CD14-positive monocyte (primary cell): ENCODE data around the gene GNAT2. TPM values are rescaled to one million over a fixed set of nuclear protein-coding genes. Genes with fewer than 3 reads are reported as not detected.

Experiments
- DNase-seq, 3 donors: peaks; one replicate each; pipeline ENCODE4 v3.0.0-alpha.2; 2011 to 2022
- H2AFZ ChIP-seq: 2 replicates; pipeline ENCODE4 v1.6.0; 2012; ENCODE audit warnings: mild to moderate bottlenecking, low read depth, low read length, inconsistent platforms; ENCODE audit not compliant: insufficient read depth, poor library complexity, severe bottlenecking
- H3K27ac ChIP-seq, 2 donors: 1 replicate in 1 of 2; 2 replicates in 1 of 2; pipeline ENCODE4 v1.5.1; 2012 to 2013; ENCODE audit warnings: low read length in 2 of 2, control low read depth in 1 of 2, inconsistent platforms in 1 of 2, low read depth in 1 of 2, mild to moderate bottlenecking in 1 of 2
- H3K27me3 ChIP-seq, 2 donors: one replicate each; pipeline versions ENCODE4 v1.6.0 to v1.6.1; 2011 to 2013; ENCODE audit warnings: low read length in 2 of 2; ENCODE audit not compliant: control insufficient read depth in 2 of 2, insufficient read depth in 2 of 2
- H3K36me3 ChIP-seq, 2 donors: replicated peaks in 1 of 2; 1 replicate in 1 of 2; 2 replicates in 1 of 2; pipeline versions ENCODE4 v1.5.1 to v1.6.1; 2012 to 2013; ENCODE audit warnings: low read length in 2 of 2, control low read depth in 1 of 2, inconsistent platforms in 1 of 2, mild to moderate bottlenecking in 1 of 2; ENCODE audit not compliant: insufficient read depth in 2 of 2, control insufficient read depth in 1 of 2
- H3K4me1 ChIP-seq, 2 donors: 1 replicate in 1 of 2; 2 replicates in 1 of 2; pipeline versions ENCODE4 v1.5.1 to v1.6.1; 2012 to 2013; ENCODE audit warnings: low read length in 2 of 2, control low read depth in 1 of 2, inconsistent platforms in 1 of 2, mild to moderate bottlenecking in 1 of 2, moderate library complexity in 1 of 2; ENCODE audit not compliant: insufficient read depth in 2 of 2, control insufficient read depth in 1 of 2
- H3K4me2 ChIP-seq: replicated peaks from 2 replicates; pipeline ENCODE3; 2012; ENCODE audit warnings: low read length, moderate library complexity, mild to moderate bottlenecking; ENCODE audit not compliant: poor library complexity, severe bottlenecking; ENCODE audit errors: extremely low read depth
- H3K4me3 ChIP-seq, 3 experiments: fragments of 200-600 bp in 1 of 3; sonication (generic) in 1 of 3; replicated peaks in 1 of 3; 1 replicate in 2 of 3; 2 replicates in 1 of 3; pipeline ENCODE4 v1.5.1; 2011 to 2013; ENCODE audit warnings: low read length in 3 of 3, mild to moderate bottlenecking in 3 of 3, control low read depth in 2 of 3, low read depth in 2 of 3, inconsistent platforms in 1 of 3, moderate library complexity in 1 of 3
- H3K79me2 ChIP-seq: 2 replicates; pipeline ENCODE4 v1.6.0; 2012; ENCODE audit warnings: mild to moderate bottlenecking, control low read depth, inconsistent platforms, low read length, moderate library complexity; ENCODE audit not compliant: insufficient read depth
- H3K9ac ChIP-seq: 2 replicates; pipeline ENCODE4 v1.6.0; 2017; ENCODE audit warnings: low read length, mild to moderate bottlenecking; ENCODE audit not compliant: insufficient read depth, poor library complexity, severe bottlenecking
- H3K9me3 ChIP-seq, 2 donors: replicated peaks in 1 of 2; 1 replicate in 1 of 2; 2 replicates in 1 of 2; pipeline versions ENCODE4 v1.5.1 to v1.6.1; 2012 to 2013; ENCODE audit warnings: low read length in 2 of 2, control low read depth in 1 of 2; ENCODE audit not compliant: control insufficient read depth in 1 of 2, insufficient read depth in 1 of 2
- H4K20me1 ChIP-seq: 2 replicates; pipeline ENCODE4 v1.6.0; 2012; ENCODE audit warnings: mild to moderate bottlenecking, low read length, control low read depth, moderate library complexity; ENCODE audit not compliant: insufficient read depth
- H3K27ac Mint-ChIP-seq, 7 donors: one replicate each; pipeline ENCODE4 v1.8.0; 2020; ENCODE audit warnings: mild to moderate bottlenecking in 7 of 7, mixed read lengths in 7 of 7, moderate library complexity in 6 of 7, inconsistent platforms in 2 of 7
- H3K27me3 Mint-ChIP-seq, 3 donors: one replicate each; pipeline ENCODE4 v1.8.0; 2021 to 2022; ENCODE audit warnings: low read depth in 3 of 3, mild to moderate bottlenecking in 3 of 3, mixed read lengths in 3 of 3, moderate library complexity in 3 of 3, inconsistent platforms in 1 of 3
- H3K36me3 Mint-ChIP-seq, 2 donors: one replicate each; pipeline ENCODE4 v1.8.0; 2020; ENCODE audit warnings: mixed read lengths in 2 of 2, inconsistent platforms in 1 of 2, mild to moderate bottlenecking in 1 of 2
- H3K4me1 Mint-ChIP-seq: one replicate; pipeline ENCODE4 v1.8.0; 2020; ENCODE audit warnings: mild to moderate bottlenecking, mixed read lengths
- H3K4me3 Mint-ChIP-seq, 2 donors: one replicate each; pipeline ENCODE4 v1.8.0; 2020; ENCODE audit warnings: mild to moderate bottlenecking in 2 of 2, mixed read lengths in 2 of 2, moderate library complexity in 1 of 2
- H3K9me3 Mint-ChIP-seq, 7 donors: one replicate each; pipeline ENCODE4 v1.8.0; 2020 to 2022; ENCODE audit warnings: mixed read lengths in 7 of 7, mild to moderate bottlenecking in 6 of 7, moderate library complexity in 6 of 7, inconsistent platforms in 2 of 7
- WGBS: methylation state at CpG from one replicate; pipeline ENCODE4 v1.1.5; 2013; ENCODE audit warnings: missing lambda C conversion rate; ENCODE audit not compliant: insufficient coverage; 5-methylcytosine and 5-hydroxymethylcytosine counted together
- intact Hi-C, 2 donors: fragments of 100-400 bp; cut with micrococcal nuclease; formaldehyde crosslinking; loops; one replicate each; pipeline versions ENCODE4 v1.15.0 to v1.15.1; 2023
- polyA plus RNA-seq, 3 donors: library from polyadenylated mRNA; depleted of rRNA in 1 of 3; unstranded in 2 of 3; stranded (reverse) in 1 of 3; fragments of 300-500 nt in 2 of 3; fragments of >200 nt in 1 of 3; fragmentation: Illumina TruSeq in 2 of 3; gene quantifications; 1 replicate in 2 of 3; 2 replicates in 1 of 3; pipeline ENCODE4 v1.2.3, GENCODE V29; 2012 to 2021
- TF ChIP-seq, protein P1 (sequence below): fragments of 200-600 bp; IDR thresholded peaks from one replicate; pipeline ENCODE4 v1.8.0; 2022; ENCODE audit warnings: antibody characterized with exemption, mild to moderate bottlenecking

The GNAT2 gene
- polyA plus RNA-seq, 3 donors = 0.05 TPM; not detected in 2

GRCh38 chr1:109625601-109626560, 6.5 kb upstream of the GNAT2 start:
- Mint-ChIP-seq H3K27ac (peak overlapping the region in 6 of 7 donors; percentile 2 to 66 (median 32)), H3K4me1 (peaks cover 40% of the 10 kb centered on the region), H3K27me3 (peaks cover 0 to 3% (median 2%) of the 10 kb centered on the region in 3 donors), H3K4me3 (no peak overlapping the region), H3K36me3 (peaks cover 59 to 73% of the 10 kb centered on the region in 2 donors), H3K9me3 (peaks cover 0 to 2% (median 0%) of the 10 kb centered on the region in 7 donors)
- Histone ChIP-seq H3K79me2 (peaks cover 47% of the 10 kb centered on the region), H3K36me3 (peaks cover 53 to 57% of the 10 kb centered on the region in 2 donors), H3K9me3 (no peaks in the 10 kb centered on the region), H3K27me3 (no peaks in the 10 kb centered on the region), H3K4me3 (no peak overlapping the region), H2AFZ (no peak overlapping the region), H3K9ac (no peak overlapping the region), H3K4me1 (peaks cover 36 to 41% of the 10 kb centered on the region in 2 donors), H4K20me1 (peaks cover 98% of the 10 kb centered on the region), H3K4me2 (no peak overlapping the region), H3K27ac (no peak overlapping the region)
- TF ChIP-seq, protein P1, sequence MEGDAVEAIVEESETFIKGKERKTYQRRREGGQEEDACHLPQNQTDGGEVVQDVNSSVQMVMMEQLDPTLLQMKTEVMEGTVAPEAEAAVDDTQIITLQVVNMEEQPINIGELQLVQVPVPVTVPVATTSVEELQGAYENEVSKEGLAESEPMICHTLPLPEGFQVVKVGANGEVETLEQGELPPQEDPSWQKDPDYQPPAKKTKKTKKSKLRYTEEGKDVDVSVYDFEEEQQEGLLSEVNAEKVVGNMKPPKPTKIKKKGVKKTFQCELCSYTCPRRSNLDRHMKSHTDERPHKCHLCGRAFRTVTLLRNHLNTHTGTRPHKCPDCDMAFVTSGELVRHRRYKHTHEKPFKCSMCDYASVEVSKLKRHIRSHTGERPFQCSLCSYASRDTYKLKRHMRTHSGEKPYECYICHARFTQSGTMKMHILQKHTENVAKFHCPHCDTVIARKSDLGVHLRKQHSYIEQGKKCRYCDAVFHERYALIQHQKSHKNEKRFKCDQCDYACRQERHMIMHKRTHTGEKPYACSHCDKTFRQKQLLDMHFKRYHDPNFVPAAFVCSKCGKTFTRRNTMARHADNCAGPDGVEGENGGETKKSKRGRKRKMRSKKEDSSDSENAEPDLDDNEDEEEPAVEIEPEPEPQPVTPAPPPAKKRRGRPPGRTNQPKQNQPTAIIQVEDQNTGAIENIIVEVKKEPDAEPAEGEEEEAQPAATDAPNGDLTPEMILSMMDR = no peak
- 93% methylated on average over 28 of the region's 32 CpGs for WGBS
- peak in 1 of 3 donors; percentile 2 for DNase-seq
- intact Hi-C loops = no loop called here

- peaks cover 40% of the 10 kb centered on the region for H3K4me1 Mint-ChIP-seq
- no peak overlapping the region for H3K9ac ChIP-seq
- H3K9me3 Mint-ChIP-seq = peaks cover 0 to 2% (median 0%) of the 10 kb centered on the region in 7 donors
- peaks cover 48 to 52% of the 10 kb centered on the region in 2 donors for H3K36me3 ChIP-seq
- TF ChIP-seq, protein P1 = no peak
- H3K4me1 ChIP-seq = peaks cover 36 to 41% of the 10 kb centered on the region in 2 donors
- intact Hi-C loops = no loop called here
- peaks cover 0 to 3% (median 2%) of the 10 kb centered on the region in 3 donors for H3K27me3 Mint-ChIP-seq
- no peak overlapping the region for H3K4me3 ChIP-seq
- H3K36me3 Mint-ChIP-seq = peaks cover 56 to 69% of the 10 kb centered on the region in 2 donors
- H2AFZ ChIP-seq = no peak overlapping the region
- no peak overlapping the region for H3K4me2 ChIP-seq
- peaks cover 54% of the 10 kb centered on the region for H3K79me2 ChIP-seq
- H4K20me1 ChIP-seq = peaks cover 94% of the 10 kb centered on the region
- WGBS = 93% methylated on average over 15 of the region's 16 CpGs
- no peaks in the 10 kb centered on the region for H3K9me3 ChIP-seq
- H3K27me3 ChIP-seq = no peaks in the 10 kb centered on the region
- no peak overlapping the region for H3K27ac ChIP-seq
- H3K4me3 Mint-ChIP-seq = no peak overlapping the region
- peak overlapping the region in 4 of 7 donors; percentile 2 to 66 (median 48) for H3K27ac Mint-ChIP-seq
- DNase-seq = peak in 1 of 3 donors; percentile 3
These were observed 5.8 kb upstream of the GNAT2 start for GRCh38 chr1:109625176-109625575.
